Hepatocyte (in vitro differentiated cells): ENCODE data around the gene PTGES3L.

ENCODE experiments used
- CTCF ChIP-seq: fragments of 200-600 bp; sonication (generic); IDR thresholded peaks from 2 replicates; pipeline ENCODE4 v1.5.1; 2016; ENCODE audit warnings: antibody characterized with exemption, mild to moderate bottlenecking; ENCODE audit not compliant: poor library complexity
- EZH2 ChIP-seq: fragments of 200-600 bp; sonication (generic); IDR thresholded peaks from 2 replicates; pipeline ENCODE4 v1.6.1; 2016; ENCODE audit warnings: antibody characterized with exemption, mild to moderate bottlenecking, borderline replicate concordance
- EZH2phosphoT487 ChIP-seq: fragments of 200-600 bp; sonication (generic); IDR thresholded peaks from one replicate; pipeline ENCODE4 v1.6.1; 2018; ENCODE audit warnings: antibody characterized with exemption, mild to moderate bottlenecking, low read depth, moderate library complexity; ENCODE audit not compliant: unreplicated experiment, severe bottlenecking

GRCh38 chr17:43020789-43021740 lies 41.2 kb upstream of the PTGES3L start:
- no peak for TF ChIP-seq CTCF
- TF ChIP-seq EZH2 = no peak
- no peak for TF ChIP-seq EZH2phosphoT487
